Panc1 (cell line): ENCODE results near the gene POLR2M. TPM values are rescaled to one million over a fixed set of nuclear protein-coding genes. Genes with fewer than 3 reads are reported as not detected.

Experiments used
- ATAC-seq: fragments of 200-7000 bp; cut with Tn5 transposase; 2 replicates; pipeline ENCODE4 v1.9.1; 2020; ENCODE audit warnings: mild to moderate bottlenecking, moderate library complexity
- BruUV-seq: library from RNA; stranded (reverse); fragments of 400-500 nt; replicated peaks from 2 replicates; lab custom pipeline; 2021; lab: Mats Ljungman, UMichigan
- CTCF ChIA-PET: fragments of 300-600 bp; sonication (Branson Sonifier 250); formaldehyde crosslinking; loops from one replicate; lab custom pipeline; 2022; ENCODE audit warnings: antibody characterized with exemption; lab: Charles Lee
- POLR2A ChIA-PET: fragments of 300-600 bp; sonication (Branson Sonifier 250); formaldehyde crosslinking; loops from one replicate; lab custom pipeline; 2022; ENCODE audit warnings: antibody characterized with exemption; lab: Charles Lee
- DNase-seq: peaks from one replicate; pipeline ENCODE4 v3.0.0-alpha.2; 2010; ENCODE audit warnings: low read depth, low spot score
- H3K27ac ChIP-seq: 2 replicates; pipeline ENCODE4 v1.5.1; 2011; ENCODE audit warnings: mild to moderate bottlenecking, low read length, inconsistent platforms
- H3K27me3 ChIP-seq: fragments of 200-500 bp; sonication (Bioruptor generic); 2 replicates; pipeline ENCODE4 v1.6.0; 2014; ENCODE audit warnings: low read length, inconsistent platforms; ENCODE audit not compliant: control insufficient read depth, insufficient read depth
- H3K36me3 ChIP-seq: fragments of 200-500 bp; sonication (Bioruptor generic); 2 replicates; pipeline ENCODE4 v1.5.1; 2014; ENCODE audit warnings: inconsistent platforms, mild to moderate bottlenecking, low read length, moderate library complexity; ENCODE audit not compliant: control insufficient read depth, insufficient read depth
- H3K4me1 ChIP-seq: 2 replicates; pipeline ENCODE4 v1.5.1; 2011; ENCODE audit warnings: inconsistent platforms, mild to moderate bottlenecking, low read length, moderate library complexity; ENCODE audit not compliant: control insufficient read depth, insufficient read depth
- H3K4me3 ChIP-seq, 2 experiments: 2 replicates each; pipeline ENCODE4 v1.5.1; 2011 to 2012; ENCODE audit warnings: low read depth in 2 of 2, low read length in 2 of 2, mild to moderate bottlenecking in 2 of 2, inconsistent platforms in 1 of 2, moderate library complexity in 1 of 2
- H3K9me3 ChIP-seq: fragments of 200-500 bp; sonication (Bioruptor generic); 2 replicates; pipeline ENCODE4 v1.5.1; 2014; ENCODE audit warnings: low read depth, mild to moderate bottlenecking, inconsistent platforms, low read length, moderate library complexity; ENCODE audit not compliant: control insufficient read depth, insufficient read depth
- CTCF ChIP-seq: fragments of 450-650 bp; IDR thresholded peaks from 2 replicates; pipeline ENCODE4 v1.5.1; 2017; ENCODE audit warnings: mild to moderate bottlenecking
- POLR2AphosphoS5 ChIP-seq: IDR thresholded peaks from 2 replicates; pipeline ENCODE4 v1.6.1; 2012; ENCODE audit warnings: mild to moderate bottlenecking, low read depth, low read length, moderate library complexity
- SIN3A ChIP-seq: IDR thresholded peaks from 2 replicates; pipeline ENCODE4 v1.6.1; 2012; ENCODE audit warnings: low read depth, mild to moderate bottlenecking, low read length, moderate library complexity, borderline replicate concordance; ENCODE audit not compliant: insufficient read depth
- TCF7L2 ChIP-seq: IDR thresholded peaks from 2 replicates; pipeline ENCODE4 v1.6.1; 2011; ENCODE audit warnings: mild to moderate bottlenecking, low read depth, low read length, inconsistent platforms
- in situ Hi-C: cut with HindIII; loops from 2 replicates; pipeline ENCODE4 v1.10.0; 2016; ENCODE audit warnings: low sequenced_read_pairs, low pct_unique_long_range_greater_than_20kb
- intact Hi-C: fragments of 100-400 bp; cut with micrococcal nuclease; formaldehyde crosslinking; loops from one replicate; pipeline ENCODE4 v1.10.0; 2022; ENCODE audit not compliant: unreplicated experiment
- total RNA-seq: library from RNA; stranded (reverse); gene quantifications from one replicate; pipeline ENCODE4 v1.2.1, GENCODE V29; 2021; ENCODE audit not compliant: unreplicated experiment
- TF ChIP-seq, protein P1 (sequence below), 2 experiments: IDR thresholded peaks; 2 replicates each; pipeline ENCODE4 v1.6.1; 2011 to 2012; ENCODE audit warnings: low read depth in 2 of 2, control low read depth in 1 of 2, low read length in 1 of 2, mild to moderate bottlenecking in 1 of 2, moderate library complexity in 1 of 2; ENCODE audit not compliant: insufficient read depth in 1 of 2

POLR2M gene
- total RNA-seq, 1 experiment from 2014 or later: 76.6 TPM

DNA sequence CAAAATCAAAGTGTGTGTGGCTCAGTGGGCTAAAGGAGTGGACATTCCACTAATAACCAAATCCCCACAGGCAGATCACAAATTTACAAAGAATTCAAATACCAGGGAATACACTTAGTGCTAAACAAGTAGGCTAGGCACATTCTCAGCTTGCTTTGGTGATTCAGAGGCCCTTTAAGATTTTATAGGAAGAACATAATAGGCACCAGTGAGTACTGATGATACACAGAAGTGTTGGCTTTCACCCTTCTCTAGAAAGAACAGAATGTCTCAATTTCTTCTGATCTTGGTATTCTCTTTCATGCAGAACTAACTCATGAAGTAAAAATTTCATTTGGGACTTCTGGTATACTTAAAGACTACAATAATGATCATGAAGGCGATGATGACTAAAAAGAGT, 55.0 kb downstream of the POLR2M start:
- ChIA-PET POLR2A (no interaction called here), CTCF (no interaction called here)
- no peaks in the 10 kb centered on the region for H3K36me3 ChIP-seq
- H3K9me3 ChIP-seq: no peaks in the 10 kb centered on the region
- ATAC-seq: no peak
- in situ Hi-C loops: no loop called here
- no peaks in the 10 kb centered on the region for H3K4me1 ChIP-seq
- peaks cover 15% of the 10 kb centered on the region for H3K27me3 ChIP-seq
- intact Hi-C loops: no loop called here
- H3K27ac ChIP-seq: no peak overlapping the region
- TF ChIP-seq POLR2AphosphoS5 (no peak), SIN3A (no peak), TCF7L2 (no peak), CTCF (no peak)
- TF ChIP-seq, protein P1, sequence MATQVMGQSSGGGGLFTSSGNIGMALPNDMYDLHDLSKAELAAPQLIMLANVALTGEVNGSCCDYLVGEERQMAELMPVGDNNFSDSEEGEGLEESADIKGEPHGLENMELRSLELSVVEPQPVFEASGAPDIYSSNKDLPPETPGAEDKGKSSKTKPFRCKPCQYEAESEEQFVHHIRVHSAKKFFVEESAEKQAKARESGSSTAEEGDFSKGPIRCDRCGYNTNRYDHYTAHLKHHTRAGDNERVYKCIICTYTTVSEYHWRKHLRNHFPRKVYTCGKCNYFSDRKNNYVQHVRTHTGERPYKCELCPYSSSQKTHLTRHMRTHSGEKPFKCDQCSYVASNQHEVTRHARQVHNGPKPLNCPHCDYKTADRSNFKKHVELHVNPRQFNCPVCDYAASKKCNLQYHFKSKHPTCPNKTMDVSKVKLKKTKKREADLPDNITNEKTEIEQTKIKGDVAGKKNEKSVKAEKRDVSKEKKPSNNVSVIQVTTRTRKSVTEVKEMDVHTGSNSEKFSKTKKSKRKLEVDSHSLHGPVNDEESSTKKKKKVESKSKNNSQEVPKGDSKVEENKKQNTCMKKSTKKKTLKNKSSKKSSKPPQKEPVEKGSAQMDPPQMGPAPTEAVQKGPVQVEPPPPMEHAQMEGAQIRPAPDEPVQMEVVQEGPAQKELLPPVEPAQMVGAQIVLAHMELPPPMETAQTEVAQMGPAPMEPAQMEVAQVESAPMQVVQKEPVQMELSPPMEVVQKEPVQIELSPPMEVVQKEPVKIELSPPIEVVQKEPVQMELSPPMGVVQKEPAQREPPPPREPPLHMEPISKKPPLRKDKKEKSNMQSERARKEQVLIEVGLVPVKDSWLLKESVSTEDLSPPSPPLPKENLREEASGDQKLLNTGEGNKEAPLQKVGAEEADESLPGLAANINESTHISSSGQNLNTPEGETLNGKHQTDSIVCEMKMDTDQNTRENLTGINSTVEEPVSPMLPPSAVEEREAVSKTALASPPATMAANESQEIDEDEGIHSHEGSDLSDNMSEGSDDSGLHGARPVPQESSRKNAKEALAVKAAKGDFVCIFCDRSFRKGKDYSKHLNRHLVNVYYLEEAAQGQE (IDR thresholded peaks at IDR 0.05; ENCODE audit: insufficient read depth in 1 of 2, low read depth in 2 of 2, low read length in 1 of 2): no peak
- DNase-seq: no peak
- H3K4me3 ChIP-seq: no peak overlapping the region
- BruUV-seq: no TSS peak

- intact Hi-C loops: no loop called here
- Histone ChIP-seq H3K4me3 (no peak overlapping the region), H3K27me3 (peaks cover 15% of the 10 kb centered on the region), H3K36me3 (no peaks in the 10 kb centered on the region), H3K27ac (no peak overlapping the region), H3K4me1 (no peaks in the 10 kb centered on the region), H3K9me3 (no peaks in the 10 kb centered on the region)
- POLR2A ChIA-PET: no interaction called here
- CTCF ChIA-PET: no interaction called here
- ATAC-seq (no peak), DNase-seq (no peak)
- in situ Hi-C loops: no loop called here
- TF ChIP-seq CTCF (no peak), TCF7L2 (no peak), POLR2AphosphoS5 (no peak)
- TF ChIP-seq, protein P1 (IDR thresholded peaks at IDR 0.05; ENCODE audit: insufficient read depth in 1 of 2, low read depth in 2 of 2, low read length in 1 of 2): no peak
- BruUV-seq: no TSS peak
Observed at GRCh38 chr15:57762302-57762701, 55.8 kb downstream of the POLR2M start.
